GM08714 (cell line): ENCODE data around the gene C10orf95.

ENCODE experiments used
- H3K4me3 ChIP-seq: fragments of 200-500 bp; sonication (Bioruptor generic); 2 replicates; pipeline ENCODE4 v1.5.1; 2014; ENCODE audit warnings: mild to moderate bottlenecking, low read length, inconsistent platforms
- ZNF274 ChIP-seq: IDR thresholded peaks from 2 replicates; pipeline ENCODE4 v1.6.1; 2012; ENCODE audit warnings: mild to moderate bottlenecking, low read depth, low read length

Gene C10orf95

GRCh38 chr10:102431452-102432124 is 19.8 kb downstream of the C10orf95 start:
- peak overlapping the region; percentile 80 for H3K4me3 ChIP-seq
- TF ChIP-seq ZNF274: no peak

DNA sequence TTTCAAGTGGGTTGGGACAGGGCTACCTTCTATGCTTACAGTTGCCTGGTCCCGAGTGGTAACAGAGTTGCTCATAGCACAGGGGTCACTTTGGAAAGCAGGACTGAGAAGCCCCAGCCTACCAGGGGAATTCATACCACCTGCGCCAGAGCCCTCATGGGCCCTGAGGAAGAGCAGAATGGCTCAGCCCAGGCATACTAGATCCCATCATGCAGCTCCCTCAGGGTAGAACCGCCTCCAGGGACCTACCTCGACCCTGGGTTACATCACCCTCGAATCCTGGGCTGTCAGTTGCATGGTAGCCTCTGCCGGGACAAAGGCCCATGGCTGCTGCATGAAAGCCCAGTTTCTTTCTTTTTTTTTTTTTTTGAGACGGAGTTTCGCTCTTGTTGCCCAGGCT is 21.9 kb downstream of the C10orf95 start:
- TF ChIP-seq ZNF274: no peak
- H3K4me3 ChIP-seq: no peak overlapping the region

- H3K4me3 ChIP-seq: no peak overlapping the region
- TF ChIP-seq ZNF274: no peak
These were observed 24.5 kb downstream of the C10orf95 start for GRCh38 chr10:102426803-102427287.

DNA sequence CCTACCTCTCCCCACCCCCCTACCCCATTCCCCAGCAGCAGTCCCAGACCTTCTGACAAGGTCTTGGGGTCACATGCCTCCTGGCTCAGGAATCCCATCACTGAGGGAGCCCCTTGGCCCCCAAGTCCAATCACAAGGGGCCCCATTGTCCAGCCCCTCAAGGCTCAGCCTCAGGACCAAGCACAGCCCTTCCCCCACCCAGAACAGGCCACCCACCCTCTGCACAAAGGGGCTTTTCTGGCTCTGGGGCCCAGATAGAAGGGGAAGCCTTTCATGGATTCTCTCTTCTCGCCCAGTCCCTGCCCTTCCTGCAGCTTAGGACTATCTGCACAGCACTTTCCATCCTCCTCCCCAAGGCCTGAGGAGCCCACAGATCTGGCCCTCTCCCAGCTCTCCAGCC is 25.9 kb downstream of the C10orf95 start:
- TF ChIP-seq ZNF274: no peak

GRCh38 chr10:102424916-102425315 is 26.4 kb downstream of the C10orf95 start:
- no peak overlapping the region for H3K4me3 ChIP-seq
- TF ChIP-seq ZNF274: no peak

More for the DNA sequence above, 25.9 kb downstream of the C10orf95 start:
- no peak overlapping the region for H3K4me3 ChIP-seq

GRCh38 chr10:102424145-102424544 is 27.2 kb downstream of the C10orf95 start:
- TF ChIP-seq ZNF274: no peak

GRCh38 chr10:102423372-102423968 is 27.9 kb downstream of the C10orf95 start:
- H3K4me3 ChIP-seq: no peak overlapping the region
- no peak for TF ChIP-seq ZNF274

More at GRCh38 chr10:102424145-102424544, 27.2 kb downstream of the C10orf95 start:
- no peak overlapping the region for H3K4me3 ChIP-seq

DNA sequence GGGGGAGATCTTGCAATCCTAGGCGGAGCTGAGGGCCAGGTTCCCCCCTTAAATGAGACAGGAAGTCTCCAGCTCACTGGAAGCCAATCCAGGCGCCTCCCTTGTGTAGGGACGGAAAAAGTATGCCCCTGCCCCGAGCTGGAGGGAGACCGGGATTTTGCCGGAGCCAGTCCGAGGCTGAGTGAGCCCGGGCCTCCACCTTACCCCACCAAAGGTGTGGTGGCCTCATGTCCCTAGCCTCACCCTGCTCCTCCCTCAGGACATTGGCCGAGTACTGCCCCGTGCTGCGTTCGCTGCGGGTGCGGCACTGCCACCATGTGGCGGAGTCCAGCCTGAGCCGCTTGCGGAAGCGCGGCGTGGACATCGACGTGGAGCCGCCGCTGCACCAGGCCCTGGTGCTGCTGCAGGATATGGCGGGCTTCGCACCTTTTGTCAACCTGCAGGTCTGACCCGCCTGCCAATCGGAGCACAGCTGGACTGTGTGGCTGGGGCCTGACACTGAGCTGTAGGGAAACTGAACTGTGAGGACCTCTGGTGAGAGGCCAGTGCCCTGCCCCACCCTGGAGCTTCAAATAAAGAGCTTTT is 28.7 kb downstream of the C10orf95 start:
- TF ChIP-seq ZNF274: no peak
- peak overlapping the region; percentile 74; the same call in 1 of the 2 replicates for H3K4me3 ChIP-seq

- TF ChIP-seq ZNF274: no peak
- H3K4me3 ChIP-seq: peak overlapping the region; percentile 74
These were observed 29.4 kb downstream of the C10orf95 start for GRCh38 chr10:102421757-102422512.

GRCh38 chr10:102421507-102421756 is 29.9 kb downstream of the C10orf95 start:
- peak overlapping the region; percentile 74 for H3K4me3 ChIP-seq
- no peak for TF ChIP-seq ZNF274

DNA sequence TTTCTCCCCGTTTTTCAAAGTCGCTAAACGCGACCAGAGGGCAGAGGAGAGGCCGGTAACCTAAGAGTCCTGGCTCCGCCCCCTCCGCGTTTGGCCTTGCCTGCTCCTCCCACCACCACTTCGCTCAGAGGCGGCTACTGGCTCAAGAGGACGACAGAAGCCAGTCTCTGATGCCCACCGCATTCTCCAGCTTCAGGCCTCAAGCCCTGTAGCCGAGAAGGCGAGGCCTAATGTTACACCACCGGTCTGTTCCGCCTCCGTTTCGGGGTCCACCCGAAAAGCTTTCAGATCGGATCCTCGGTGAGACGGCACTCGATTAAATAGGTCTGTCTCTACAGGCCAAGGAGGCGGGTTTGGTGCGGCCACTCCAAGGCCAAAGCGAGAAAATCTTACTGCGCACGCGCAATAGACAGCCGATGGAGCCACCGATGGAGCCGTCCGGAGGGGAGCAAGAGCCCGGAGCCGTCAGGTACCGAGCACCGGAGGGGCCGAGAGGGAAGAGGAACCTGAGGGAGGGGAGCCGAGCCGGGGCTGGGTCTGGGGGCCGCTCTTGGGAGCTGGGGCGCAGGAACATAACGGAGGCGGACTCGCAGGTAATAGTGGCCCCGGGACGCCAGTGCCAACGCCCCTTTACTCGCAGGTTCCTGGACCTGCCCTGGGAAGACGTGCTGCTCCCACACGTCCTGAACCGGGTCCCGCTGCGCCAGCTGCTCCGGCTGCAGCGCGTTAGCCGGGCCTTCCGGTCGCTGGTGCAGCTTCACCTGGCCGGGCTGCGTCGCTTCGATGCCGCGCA is 30.4 kb downstream of the C10orf95 start, which contains the start of gene FBXL15:
Gene FBXL15, plus strand, starts transcription at position 123 of the 793 bp plus-strand sequence. Its CDS starts 294 bp downstream, at position 417.
- no peak for TF ChIP-seq ZNF274
- peak within 1 kb of the TSS; percentile 74 for H3K4me3 ChIP-seq

GRCh38 chr10:102420181-102420713 is 31.1 kb downstream of the C10orf95 start:
- H3K4me3 ChIP-seq: peak overlapping the region; percentile 74
- no peak for TF ChIP-seq ZNF274
